SK-N-SH (cell line): ENCODE data around the gene PADI2. TPM values are rescaled to one million over a fixed set of nuclear protein-coding genes. Genes with fewer than 3 reads are reported as not detected.

ENCODE experiments used
- CTCF ChIA-PET: fragments of 300-600, 350-600 bp; formaldehyde crosslinking; extraction: SDS; loops from one replicate; lab custom pipeline; 2021; lab: Yijun Ruan, JAX
- POLR2A ChIA-PET: fragments of 350-600 bp; sonication (Branson Sonifier 250); formaldehyde crosslinking; extraction: SDS; loops from one replicate; lab custom pipeline; 2020; ENCODE audit warnings: antibody characterized with exemption, inconsistent platforms; lab: Yijun Ruan, JAX
- DNase-seq: peaks from one replicate; pipeline ENCODE4 v3.0.0; 2012
- H2AFZ ChIP-seq: fragments of 200-600 bp; sonication (generic); 2 replicates; pipeline ENCODE4 v1.8.1; 2016; ENCODE audit warnings: antibody characterized with exemption, mild to moderate bottlenecking, low read depth
- H3F3A ChIP-seq: fragments of 200-600 bp; sonication (generic); replicated peaks from 2 replicates; pipeline ENCODE3; 2016; ENCODE audit warnings: antibody characterized with exemption, mild to moderate bottlenecking; ENCODE audit not compliant: insufficient read depth
- H3K27ac ChIP-seq, 2 experiments: fragments of 200-500 bp in 1 of 2; fragments of 200-600 bp in 1 of 2; sonication (Bioruptor generic) in 1 of 2; sonication (generic), shearing (Covaris generic) in 1 of 2; 2 replicates each; pipeline versions ENCODE4 v1.5.1 to v1.6.1; 2014 to 2016; ENCODE audit warnings: low read depth in 2 of 2, inconsistent platforms in 1 of 2, low read length in 1 of 2, mild to moderate bottlenecking in 1 of 2, mixed read lengths in 1 of 2
- H3K27me3 ChIP-seq: fragments of 200-600 bp; sonication (generic), shearing (Covaris generic); 2 replicates; pipeline ENCODE4 v1.6.1; 2016; ENCODE audit warnings: mixed run types; ENCODE audit not compliant: insufficient read depth
- H3K36me3 ChIP-seq, 2 experiments: fragments of 200-500 bp in 1 of 2; fragments of 200-600 bp in 1 of 2; sonication (Bioruptor generic) in 1 of 2; sonication (generic) in 1 of 2; replicated peaks in 1 of 2; 2 replicates each; pipeline versions ENCODE3 to v1.5.1; 2014 to 2016; ENCODE audit warnings: low read length in 1 of 2, mild to moderate bottlenecking in 1 of 2; ENCODE audit not compliant: insufficient read depth in 2 of 2, control insufficient read depth in 1 of 2
- H3K4me1 ChIP-seq, 2 experiments: fragments of 200-500 bp in 1 of 2; fragments of 200-600 bp in 1 of 2; sonication (Bioruptor generic) in 1 of 2; sonication (generic), shearing (Covaris generic) in 1 of 2; 2 replicates each; pipeline versions ENCODE4 v1.5.1 to v1.6.1; 2014 to 2016; ENCODE audit warnings: low read depth in 1 of 2, low read length in 1 of 2, mixed run types in 1 of 2; ENCODE audit not compliant: insufficient read depth in 2 of 2, control insufficient read depth in 1 of 2
- H3K4me2 ChIP-seq: fragments of 200-600 bp; sonication (generic), shearing (Covaris generic); 2 replicates; pipeline ENCODE4 v1.6.1; 2017; ENCODE audit warnings: mixed run types
- H3K4me3 ChIP-seq, 2 experiments: fragments of 200-500 bp in 1 of 2; fragments of 200-600 bp in 1 of 2; sonication (Bioruptor generic) in 1 of 2; sonication (generic), shearing (Covaris generic) in 1 of 2; 2 replicates each; pipeline versions ENCODE4 v1.5.1 to v1.8.1; 2014 to 2016; ENCODE audit warnings: low read depth in 2 of 2, inconsistent platforms in 1 of 2, low read length in 1 of 2, mild to moderate bottlenecking in 1 of 2, mixed read lengths in 1 of 2, moderate library complexity in 1 of 2
- H3K79me2 ChIP-seq: fragments of 200-600 bp; sonication (generic); 2 replicates; pipeline ENCODE4 v1.8.1; 2017; ENCODE audit warnings: mild to moderate bottlenecking; ENCODE audit not compliant: insufficient read depth
- H3K9ac ChIP-seq: fragments of 200-600 bp; sonication (generic); 2 replicates; pipeline ENCODE4 v1.6.1; 2017; ENCODE audit warnings: mixed run types
- H3K9me2 ChIP-seq: fragments of 200-600 bp; sonication (generic); 2 replicates; pipeline ENCODE4 v1.6.1; 2017; ENCODE audit warnings: mixed run types
- H3K9me3 ChIP-seq: fragments of 200-600 bp; sonication (generic); 2 replicates; pipeline ENCODE4 v1.6.1; 2017; ENCODE audit warnings: mixed run types, mild to moderate bottlenecking, moderate library complexity
- H4K20me1 ChIP-seq: fragments of 200-600 bp; sonication (generic); 2 replicates; pipeline ENCODE4 v1.6.1; 2017; ENCODE audit warnings: mild to moderate bottlenecking, mixed run types; ENCODE audit not compliant: insufficient read depth
- ELF1 ChIP-seq: IDR thresholded peaks from 2 replicates; pipeline ENCODE4 v1.4.0; 2012
- EP300 ChIP-seq, 2 experiments: IDR thresholded peaks; 2 replicates each; pipeline versions ENCODE4 v1.4.0 to v1.6.1; 2012; ENCODE audit warnings: borderline replicate concordance in 1 of 2, low read depth in 1 of 2, low read length in 1 of 2
- FOSL2 ChIP-seq: IDR thresholded peaks from 2 replicates; pipeline ENCODE4 v1.4.0; 2012; ENCODE audit warnings: low read depth, mild to moderate bottlenecking, moderate library complexity, borderline replicate concordance
- GATA2 ChIP-seq: sonication (generic); formaldehyde crosslinking; IDR thresholded peaks from 2 replicates; pipeline ENCODE4 v1.5.0; 2020; ENCODE audit warnings: mild to moderate bottlenecking, missing genetic modification reagents
- MEF2A ChIP-seq: IDR thresholded peaks from 2 replicates; pipeline ENCODE4 v1.4.0; 2012; ENCODE audit warnings: low read depth, borderline replicate concordance
- MXI1 ChIP-seq: IDR thresholded peaks from 2 replicates; pipeline ENCODE4 v1.6.1; 2012; ENCODE audit warnings: mild to moderate bottlenecking, low read depth, low read length, improper control_type of control experiment
- NFIC ChIP-seq: IDR thresholded peaks from 2 replicates; pipeline ENCODE4 v1.4.0; 2012; ENCODE audit warnings: borderline replicate concordance
- NRF1 ChIP-seq: IDR thresholded peaks from 2 replicates; pipeline ENCODE4 v1.6.1; 2012; ENCODE audit warnings: low read depth, mild to moderate bottlenecking, low read length
- POLR2AphosphoS5 ChIP-seq: IDR thresholded peaks from 2 replicates; pipeline ENCODE4 v1.6.1; 2012; ENCODE audit warnings: low read depth, low read length
- RFX5 ChIP-seq: IDR thresholded peaks from 2 replicates; pipeline ENCODE4 v1.6.1; 2012; ENCODE audit warnings: mild to moderate bottlenecking, improper control_type of control experiment, low read length
- RXRA ChIP-seq: IDR thresholded peaks from 2 replicates; pipeline ENCODE4 v1.4.0; 2012; ENCODE audit warnings: low read depth, mild to moderate bottlenecking, borderline replicate concordance
- SIN3A ChIP-seq: IDR thresholded peaks from 2 replicates; pipeline ENCODE4 v1.6.1; 2012; ENCODE audit warnings: low read depth, mild to moderate bottlenecking, low read length, moderate library complexity, borderline replicate concordance
- TAF1 ChIP-seq: IDR thresholded peaks from 2 replicates; pipeline ENCODE4 v1.6.1; 2012; ENCODE audit warnings: low read depth, mild to moderate bottlenecking, low read length, moderate library complexity, borderline replicate concordance
- TCF12 ChIP-seq: IDR thresholded peaks from 2 replicates; pipeline ENCODE4 v1.4.0; 2012
- TEAD4 ChIP-seq: IDR thresholded peaks from 2 replicates; pipeline ENCODE4 v1.4.0; 2012; ENCODE audit warnings: mild to moderate bottlenecking, borderline replicate concordance; ENCODE audit not compliant: insufficient read depth
- WGBS: methylation state at CpG from one replicate; pipeline ENCODE4 v1.1.6; 2017; ENCODE audit warnings: low lambda C conversion rate; 5-methylcytosine and 5-hydroxymethylcytosine counted together
- polyA plus RNA-seq, 3 experiments: library from polyadenylated mRNA; depleted of rRNA; stranded (reverse); fragments of >200 nt; gene quantifications; 2 replicates each; pipeline ENCODE4 v1.2.3, GENCODE V29; 2012
- TF ChIP-seq, protein P1 (sequence below): IDR thresholded peaks from 2 replicates; pipeline ENCODE4 v1.4.0; 2012; ENCODE audit warnings: low read depth, borderline replicate concordance
- TF ChIP-seq, protein P2 (sequence below): IDR thresholded peaks from 2 replicates; pipeline ENCODE4 v1.4.0; 2012; ENCODE audit warnings: low read depth
- TF ChIP-seq, protein P3 (sequence below): IDR thresholded peaks from 2 replicates; pipeline ENCODE4 v1.4.0; 2012; ENCODE audit warnings: low read depth, borderline replicate concordance
- TF ChIP-seq, protein P4 (sequence below): IDR thresholded peaks from 2 replicates; pipeline ENCODE4; 2012

The PADI2 gene
- polyA plus RNA-seq, 1 of the 3 experiments (the other 2 are of a cell fraction), result 0.58 TPM

DNA sequence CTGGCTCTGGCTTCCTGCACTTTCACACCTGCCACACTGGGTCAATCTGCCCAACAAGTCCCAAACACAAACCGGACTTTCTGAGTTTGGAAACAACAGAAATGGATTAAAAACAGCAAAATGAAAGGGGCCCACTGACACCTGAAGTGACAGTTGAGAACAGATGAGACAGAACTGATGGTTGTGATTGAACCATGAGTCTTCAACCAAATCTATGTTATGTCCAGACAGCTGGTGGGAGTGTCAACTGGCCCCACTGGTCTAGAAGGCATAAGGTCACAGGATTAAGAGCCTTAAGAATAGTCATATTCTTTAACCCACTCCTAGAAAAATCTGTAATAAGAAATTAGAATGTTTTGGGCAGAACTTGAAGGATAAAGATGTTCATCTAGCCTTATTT lies 94.5 kb downstream of the PADI2 start:
- H3K79me2 ChIP-seq, result no peaks in the 10 kb centered on the region
- H2AFZ ChIP-seq, result no peak overlapping the region
- H3K36me3 ChIP-seq, result peaks cover 40 to 74% of the 10 kb centered on the region in 2 experiments
- no peak overlapping the region for H3K9ac ChIP-seq
- no peak overlapping the region for H3K27ac ChIP-seq
- no peaks in the 10 kb centered on the region for H3K27me3 ChIP-seq
- no peak overlapping the region for H3K4me3 ChIP-seq
- H3K4me1 ChIP-seq, result no peaks in the 10 kb centered on the region
- H3K9me2 ChIP-seq, result no peaks in the 10 kb centered on the region
- H4K20me1 ChIP-seq, result no peaks in the 10 kb centered on the region
- WGBS, result 100% methylated on average over 1 of the region's 1 CpG
- ChIA-PET POLR2A (no interaction called here), CTCF (interaction anchor here (0.9 to 1.4 kb wide), 3 partner anchors 24 to 63 kb away, joined by 3 read pairs; no protein-coding TSS in a partner anchor)
- H3F3A ChIP-seq, result peaks cover 5% of the 10 kb centered on the region
- DNase-seq, result no peak
- no peak for TF ChIP-seq RXRA
- TF ChIP-seq POLR2AphosphoS5, result no peak
- no peak for TF ChIP-seq NRF1
- no peak for TF ChIP-seq RFX5
- no peak for TF ChIP-seq ELF1
- TF ChIP-seq TCF12, result no peak
- TF ChIP-seq, protein P1, sequence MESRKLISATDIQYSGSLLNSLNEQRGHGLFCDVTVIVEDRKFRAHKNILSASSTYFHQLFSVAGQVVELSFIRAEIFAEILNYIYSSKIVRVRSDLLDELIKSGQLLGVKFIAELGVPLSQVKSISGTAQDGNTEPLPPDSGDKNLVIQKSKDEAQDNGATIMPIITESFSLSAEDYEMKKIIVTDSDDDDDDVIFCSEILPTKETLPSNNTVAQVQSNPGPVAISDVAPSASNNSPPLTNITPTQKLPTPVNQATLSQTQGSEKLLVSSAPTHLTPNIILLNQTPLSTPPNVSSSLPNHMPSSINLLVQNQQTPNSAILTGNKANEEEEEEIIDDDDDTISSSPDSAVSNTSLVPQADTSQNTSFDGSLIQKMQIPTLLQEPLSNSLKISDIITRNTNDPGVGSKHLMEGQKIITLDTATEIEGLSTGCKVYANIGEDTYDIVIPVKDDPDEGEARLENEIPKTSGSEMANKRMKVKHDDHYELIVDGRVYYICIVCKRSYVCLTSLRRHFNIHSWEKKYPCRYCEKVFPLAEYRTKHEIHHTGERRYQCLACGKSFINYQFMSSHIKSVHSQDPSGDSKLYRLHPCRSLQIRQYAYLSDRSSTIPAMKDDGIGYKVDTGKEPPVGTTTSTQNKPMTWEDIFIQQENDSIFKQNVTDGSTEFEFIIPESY, result no peak
- no peak for TF ChIP-seq NFIC
- TF ChIP-seq MXI1, result no peak
- TF ChIP-seq TEAD4, result no peak
- TF ChIP-seq GATA2 (CRISPR knock-in tag), result no peak
- no peak for TF ChIP-seq EP300 (IDR thresholded peaks at IDR 0.05; ENCODE audit: borderline replicate concordance in 1 of 2, low read depth in 1 of 2, low read length in 1 of 2)
- TF ChIP-seq MEF2A, result no peak
- TF ChIP-seq FOSL2, result no peak
- TF ChIP-seq, protein P2, sequence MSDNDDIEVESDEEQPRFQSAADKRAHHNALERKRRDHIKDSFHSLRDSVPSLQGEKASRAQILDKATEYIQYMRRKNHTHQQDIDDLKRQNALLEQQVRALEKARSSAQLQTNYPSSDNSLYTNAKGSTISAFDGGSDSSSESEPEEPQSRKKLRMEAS, result no peak
- TF ChIP-seq SIN3A, result no peak
- TF ChIP-seq, protein P3, sequence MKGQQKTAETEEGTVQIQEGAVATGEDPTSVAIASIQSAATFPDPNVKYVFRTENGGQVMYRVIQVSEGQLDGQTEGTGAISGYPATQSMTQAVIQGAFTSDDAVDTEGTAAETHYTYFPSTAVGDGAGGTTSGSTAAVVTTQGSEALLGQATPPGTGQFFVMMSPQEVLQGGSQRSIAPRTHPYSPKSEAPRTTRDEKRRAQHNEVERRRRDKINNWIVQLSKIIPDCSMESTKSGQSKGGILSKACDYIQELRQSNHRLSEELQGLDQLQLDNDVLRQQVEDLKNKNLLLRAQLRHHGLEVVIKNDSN, result no peak
- TF ChIP-seq TAF1, result no peak
- TF ChIP-seq, protein P4, sequence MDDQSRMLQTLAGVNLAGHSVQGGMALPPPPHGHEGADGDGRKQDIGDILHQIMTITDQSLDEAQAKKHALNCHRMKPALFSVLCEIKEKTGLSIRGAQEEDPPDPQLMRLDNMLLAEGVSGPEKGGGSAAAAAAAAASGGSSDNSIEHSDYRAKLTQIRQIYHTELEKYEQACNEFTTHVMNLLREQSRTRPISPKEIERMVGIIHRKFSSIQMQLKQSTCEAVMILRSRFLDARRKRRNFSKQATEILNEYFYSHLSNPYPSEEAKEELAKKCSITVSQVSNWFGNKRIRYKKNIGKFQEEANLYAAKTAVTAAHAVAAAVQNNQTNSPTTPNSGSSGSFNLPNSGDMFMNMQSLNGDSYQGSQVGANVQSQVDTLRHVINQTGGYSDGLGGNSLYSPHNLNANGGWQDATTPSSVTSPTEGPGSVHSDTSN, result no peak
- no peaks in the 10 kb centered on the region for H3K9me3 ChIP-seq
- H3K4me2 ChIP-seq, result no peak overlapping the region
